ENCODE results near the gene SAMMSON. TPM values are rescaled to one million over a fixed set of nuclear protein-coding genes. Genes with fewer than 3 reads are reported as not detected.

The SAMMSON gene
- total and polyA plus RNA-seq, 2 donors = under 0.01 to 0.05 TPM

- no peaks in the 10 kb centered on the region for H3K27me3 ChIP-seq (ENCODE audit: control insufficient read depth in 2 of 2, insufficient read depth in 1 of 2, low read length in 1 of 2)
- no peaks in the 10 kb centered on the region for H3K36me3 ChIP-seq (ENCODE audit: control insufficient read depth in 2 of 2, insufficient read depth in 2 of 2, low read length in 1 of 2)
- 34% methylated on average over 3 of the region's 3 CpGs for WGBS
- no peaks in the 10 kb centered on the region for H3K4me1 ChIP-seq (ENCODE audit: control insufficient read depth in 2 of 2, insufficient read depth in 2 of 2, low read length in 2 of 2)
- no peaks in the 10 kb centered on the region for H3K9me3 ChIP-seq (ENCODE audit: control insufficient read depth in 2 of 2, insufficient read depth in 1 of 2, low read length in 1 of 2)
- DNase-seq (ENCODE audit: low read depth in 6 of 9, low spot score in 9 of 9) = peak in 1 of 9 donors; percentile 10
- H3K4me3 ChIP-seq (ENCODE audit: low read length in 2 of 2) = no peak overlapping the region
- H3K27ac ChIP-seq (ENCODE audit: low read depth in 1 of 2, low read length in 1 of 2) = no peak overlapping the region
These were observed 90.9 kb downstream of the SAMMSON start for GRCh38 chr3:70090322-70090913.

- no peaks in the 10 kb centered on the region for H3K4me1 ChIP-seq (ENCODE audit: control insufficient read depth in 2 of 2, insufficient read depth in 2 of 2, low read length in 2 of 2)
- WGBS = 94% methylated on average over 3 of the region's 3 CpGs
These were observed 94.7 kb downstream of the SAMMSON start for GRCh38 chr3:70094197-70094596.

GRCh38 chr3:70095260-70095659 lies 95.7 kb downstream of the SAMMSON start:
- Histone ChIP-seq H3K4me1 (ENCODE audit: control insufficient read depth in 2 of 2, insufficient read depth in 2 of 2, low read length in 2 of 2) (no peaks in the 10 kb centered on the region), H3K4me3 (ENCODE audit: low read length in 2 of 2) (no peak overlapping the region), H3K27ac (ENCODE audit: low read depth in 1 of 2, low read length in 1 of 2) (no peak overlapping the region), H3K27me3 (ENCODE audit: control insufficient read depth in 2 of 2, insufficient read depth in 1 of 2, low read length in 1 of 2) (no peaks in the 10 kb centered on the region), H3K9me3 (ENCODE audit: control insufficient read depth in 2 of 2, insufficient read depth in 1 of 2, low read length in 1 of 2) (no peaks in the 10 kb centered on the region), H3K36me3 (ENCODE audit: control insufficient read depth in 2 of 2, insufficient read depth in 2 of 2, low read length in 1 of 2) (no peaks in the 10 kb centered on the region)
- DNase-seq (ENCODE audit: low read depth in 6 of 9, low spot score in 9 of 9) = no peak
- 94% methylated on average over 2 of the region's 2 CpGs for WGBS

More at GRCh38 chr3:70094197-70094596, 94.7 kb downstream of the SAMMSON start:
- no peak overlapping the region for H3K4me3 ChIP-seq (ENCODE audit: low read length in 2 of 2)
- no peaks in the 10 kb centered on the region for H3K36me3 ChIP-seq (ENCODE audit: control insufficient read depth in 2 of 2, insufficient read depth in 2 of 2, low read length in 1 of 2)
- no peaks in the 10 kb centered on the region for H3K9me3 ChIP-seq (ENCODE audit: control insufficient read depth in 2 of 2, insufficient read depth in 1 of 2, low read length in 1 of 2)
- no peaks in the 10 kb centered on the region for H3K27me3 ChIP-seq (ENCODE audit: control insufficient read depth in 2 of 2, insufficient read depth in 1 of 2, low read length in 1 of 2)
- H3K27ac ChIP-seq (ENCODE audit: low read depth in 1 of 2, low read length in 1 of 2) = no peak overlapping the region
- no peak for DNase-seq (ENCODE audit: low read depth in 6 of 9, low spot score in 9 of 9)

- Histone ChIP-seq H3K27me3 (ENCODE audit: control insufficient read depth in 2 of 2, insufficient read depth in 1 of 2, low read length in 1 of 2) (no peaks in the 10 kb centered on the region), H3K27ac (ENCODE audit: low read depth in 1 of 2, low read length in 1 of 2) (no peak overlapping the region), H3K4me1 (ENCODE audit: control insufficient read depth in 2 of 2, insufficient read depth in 2 of 2, low read length in 2 of 2) (no peaks in the 10 kb centered on the region), H3K36me3 (ENCODE audit: control insufficient read depth in 2 of 2, insufficient read depth in 2 of 2, low read length in 1 of 2) (no peaks in the 10 kb centered on the region), H3K9me3 (ENCODE audit: control insufficient read depth in 2 of 2, insufficient read depth in 1 of 2, low read length in 1 of 2) (no peaks in the 10 kb centered on the region), H3K4me3 (ENCODE audit: low read length in 2 of 2) (no peak overlapping the region)
- WGBS = 93% methylated on average over 5 of the region's 5 CpGs
- peak in 1 of 9 donors; percentile 5 for DNase-seq (ENCODE audit: low read depth in 6 of 9, low spot score in 9 of 9)
These were observed 97.0 kb downstream of the SAMMSON start for GRCh38 chr3:70096376-70097066.

- WGBS = 99% methylated on average over 1 of the region's 1 CpG
- Histone ChIP-seq H3K36me3 (ENCODE audit: control insufficient read depth in 2 of 2, insufficient read depth in 2 of 2, low read length in 1 of 2) (no peaks in the 10 kb centered on the region), H3K4me1 (ENCODE audit: control insufficient read depth in 2 of 2, insufficient read depth in 2 of 2, low read length in 2 of 2) (no peaks in the 10 kb centered on the region), H3K9me3 (ENCODE audit: control insufficient read depth in 2 of 2, insufficient read depth in 1 of 2, low read length in 1 of 2) (no peaks in the 10 kb centered on the region), H3K27me3 (ENCODE audit: control insufficient read depth in 2 of 2, insufficient read depth in 1 of 2, low read length in 1 of 2) (no peaks in the 10 kb centered on the region), H3K4me3 (ENCODE audit: low read length in 2 of 2) (no peak overlapping the region), H3K27ac (ENCODE audit: low read depth in 1 of 2, low read length in 1 of 2) (no peak overlapping the region)
- no peak for DNase-seq (ENCODE audit: low read depth in 6 of 9, low spot score in 9 of 9)
These were observed 97.6 kb downstream of the SAMMSON start for GRCh38 chr3:70097084-70097483.

- Histone ChIP-seq H3K27ac (ENCODE audit: low read depth in 1 of 2, low read length in 1 of 2) (no peak overlapping the region), H3K9me3 (ENCODE audit: control insufficient read depth in 2 of 2, insufficient read depth in 1 of 2, low read length in 1 of 2) (no peaks in the 10 kb centered on the region), H3K4me3 (ENCODE audit: low read length in 2 of 2) (no peak overlapping the region), H3K36me3 (ENCODE audit: control insufficient read depth in 2 of 2, insufficient read depth in 2 of 2, low read length in 1 of 2) (no peaks in the 10 kb centered on the region), H3K4me1 (ENCODE audit: control insufficient read depth in 2 of 2, insufficient read depth in 2 of 2, low read length in 2 of 2) (no peaks in the 10 kb centered on the region), H3K27me3 (ENCODE audit: control insufficient read depth in 2 of 2, insufficient read depth in 1 of 2, low read length in 1 of 2) (no peaks in the 10 kb centered on the region)
- 63% methylated on average over 6 of the region's 6 CpGs for WGBS
- no peak for DNase-seq (ENCODE audit: low read depth in 6 of 9, low spot score in 9 of 9)
These were observed 108.5 kb downstream of the SAMMSON start for GRCh38 chr3:70108072-70108471.

- no peaks in the 10 kb centered on the region for H3K4me1 ChIP-seq (ENCODE audit: control insufficient read depth in 2 of 2, insufficient read depth in 2 of 2, low read length in 2 of 2)
- no peaks in the 10 kb centered on the region for H3K9me3 ChIP-seq (ENCODE audit: control insufficient read depth in 2 of 2, insufficient read depth in 1 of 2, low read length in 1 of 2)
- no peak overlapping the region for H3K27ac ChIP-seq (ENCODE audit: low read depth in 1 of 2, low read length in 1 of 2)
- no peak for DNase-seq (ENCODE audit: low read depth in 6 of 9, low spot score in 9 of 9)
- 97% methylated on average over 3 of the region's 3 CpGs for WGBS
- no peak overlapping the region for H3K4me3 ChIP-seq (ENCODE audit: low read length in 2 of 2)
- H3K27me3 ChIP-seq (ENCODE audit: control insufficient read depth in 2 of 2, insufficient read depth in 1 of 2, low read length in 1 of 2) = no peaks in the 10 kb centered on the region
- H3K36me3 ChIP-seq (ENCODE audit: control insufficient read depth in 2 of 2, insufficient read depth in 2 of 2, low read length in 1 of 2) = no peaks in the 10 kb centered on the region
These were observed 109.0 kb downstream of the SAMMSON start for GRCh38 chr3:70108546-70108945.

GRCh38 chr3:70110066-70110465 lies 110.5 kb downstream of the SAMMSON start:
- Histone ChIP-seq H3K4me1 (ENCODE audit: control insufficient read depth in 2 of 2, insufficient read depth in 2 of 2, low read length in 2 of 2) (no peaks in the 10 kb centered on the region), H3K4me3 (ENCODE audit: low read length in 2 of 2) (no peak overlapping the region), H3K27ac (ENCODE audit: low read depth in 1 of 2, low read length in 1 of 2) (no peak overlapping the region), H3K9me3 (ENCODE audit: control insufficient read depth in 2 of 2, insufficient read depth in 1 of 2, low read length in 1 of 2) (no peaks in the 10 kb centered on the region), H3K36me3 (ENCODE audit: control insufficient read depth in 2 of 2, insufficient read depth in 2 of 2, low read length in 1 of 2) (no peaks in the 10 kb centered on the region), H3K27me3 (ENCODE audit: control insufficient read depth in 2 of 2, insufficient read depth in 1 of 2, low read length in 1 of 2) (no peaks in the 10 kb centered on the region)
- no peak for DNase-seq (ENCODE audit: low read depth in 6 of 9, low spot score in 9 of 9)
- 77% methylated on average over 2 of the region's 2 CpGs for WGBS

- H3K4me1 ChIP-seq (ENCODE audit: control insufficient read depth in 2 of 2, insufficient read depth in 2 of 2, low read length in 2 of 2) = no peaks in the 10 kb centered on the region
- 93% methylated on average over 1 of the region's 1 CpG for WGBS
These were observed 111.9 kb downstream of the SAMMSON start for GRCh38 chr3:70111411-70111810.

More at GRCh38 chr3:70111411-70111810, 111.9 kb downstream of the SAMMSON start:
- H3K36me3 ChIP-seq (ENCODE audit: control insufficient read depth in 2 of 2, insufficient read depth in 2 of 2, low read length in 1 of 2) = no peaks in the 10 kb centered on the region
- no peak overlapping the region for H3K27ac ChIP-seq (ENCODE audit: low read depth in 1 of 2, low read length in 1 of 2)
- no peaks in the 10 kb centered on the region for H3K27me3 ChIP-seq (ENCODE audit: control insufficient read depth in 2 of 2, insufficient read depth in 1 of 2, low read length in 1 of 2)
- DNase-seq (ENCODE audit: low read depth in 6 of 9, low spot score in 9 of 9) = no peak
- H3K4me3 ChIP-seq (ENCODE audit: low read length in 2 of 2) = no peak overlapping the region
- H3K9me3 ChIP-seq (ENCODE audit: control insufficient read depth in 2 of 2, insufficient read depth in 1 of 2, low read length in 1 of 2) = no peaks in the 10 kb centered on the region
